Measurements from ENCODE around the gene ARHGAP42.

The ARHGAP42 gene

DNA sequence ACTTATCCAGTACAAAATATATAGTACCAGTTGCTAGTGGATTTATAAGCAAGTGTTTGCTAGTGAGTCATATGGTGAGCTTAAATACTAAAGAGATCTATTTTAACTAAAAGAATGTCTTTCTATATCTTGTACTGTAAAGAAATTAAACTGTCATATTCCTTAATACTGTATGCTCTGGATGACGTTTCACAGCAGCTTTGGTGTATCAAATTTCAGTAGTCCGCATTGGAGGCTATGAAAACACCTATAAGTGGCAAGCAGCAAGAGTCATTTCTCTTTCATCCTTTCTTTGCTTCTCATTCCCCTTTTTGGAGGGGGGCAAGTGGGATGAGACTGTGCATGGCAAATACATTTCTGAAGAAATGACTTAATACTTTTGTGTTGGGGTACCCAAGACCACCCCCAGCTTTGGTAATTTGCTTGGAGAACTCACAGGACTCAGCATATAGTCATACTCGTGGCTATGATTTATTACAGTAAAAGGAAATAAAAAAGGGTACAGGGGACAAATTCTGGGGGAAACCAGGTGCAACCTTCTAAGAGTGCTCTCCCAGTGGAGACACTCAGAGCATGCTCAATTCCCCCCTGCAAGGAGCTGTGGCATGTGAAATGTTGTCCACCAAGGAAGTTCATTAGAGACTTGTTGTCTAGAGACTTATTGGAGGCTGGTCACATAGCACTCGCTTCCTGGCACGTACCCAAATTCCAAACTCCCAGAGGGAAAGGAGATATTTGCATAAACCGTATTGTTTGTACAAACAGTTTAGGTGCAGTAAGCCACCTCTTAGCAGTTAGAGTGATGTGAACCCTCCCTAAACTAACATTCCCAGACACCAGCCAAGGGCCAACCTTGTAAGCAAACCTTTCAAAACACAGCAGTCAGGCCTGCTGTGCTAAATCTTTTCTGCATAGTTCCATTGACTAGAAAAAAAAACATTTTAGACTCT is 231.7 kb downstream of the ARHGAP42 start:
- no peak for DNase-seq (ENCODE audit: low spot score)

- no peak for DNase-seq (ENCODE audit: low spot score)
Observed at GRCh38 chr11:100920593-100920992, 233.5 kb downstream of the ARHGAP42 start.

GRCh38 chr11:100922121-100922520 is 235.0 kb downstream of the ARHGAP42 start:
- DNase-seq (ENCODE audit: low spot score), result no peak

DNA sequence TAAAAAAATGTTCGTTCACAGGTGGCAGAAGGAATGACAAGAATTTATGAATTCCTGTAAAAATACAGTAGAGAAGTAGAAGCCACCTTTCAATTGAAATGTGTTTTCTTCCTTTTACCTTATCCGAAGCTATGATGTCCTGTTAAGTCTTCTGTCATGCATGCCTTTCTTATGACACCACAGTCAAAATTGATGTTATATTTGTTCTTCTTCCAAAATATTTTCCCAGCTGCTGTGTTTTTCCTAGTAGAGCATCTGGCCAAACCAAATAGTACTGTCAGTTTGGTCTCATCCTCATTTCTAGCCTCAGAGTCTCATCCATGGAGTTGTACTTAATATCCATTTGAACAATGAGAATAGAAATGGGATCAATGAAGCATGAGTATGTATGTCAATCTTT is 236.5 kb downstream of the ARHGAP42 start:
- no peak for DNase-seq (ENCODE audit: low spot score)

DNA sequence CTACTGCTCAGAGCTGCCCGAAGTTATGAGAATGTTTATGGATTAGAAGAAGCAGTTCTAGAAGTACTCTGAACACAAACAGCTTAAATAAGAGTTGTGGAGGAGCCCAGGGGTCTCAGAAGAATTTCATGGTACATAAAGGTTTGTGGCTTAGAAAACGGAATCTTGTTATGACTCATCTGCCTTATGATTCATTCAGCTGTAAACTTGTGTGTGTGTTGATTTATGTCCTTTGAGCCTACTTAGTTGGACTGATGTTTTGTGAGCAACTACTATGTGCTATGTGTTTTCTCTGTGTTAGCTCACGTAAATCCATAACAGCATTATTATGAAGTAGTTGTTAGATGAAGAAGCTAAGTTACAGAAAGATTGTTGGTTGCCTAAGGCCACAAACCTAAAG is 238.8 kb downstream of the ARHGAP42 start:
- DNase-seq (ENCODE audit: low spot score), result peak; percentile 20

DNA sequence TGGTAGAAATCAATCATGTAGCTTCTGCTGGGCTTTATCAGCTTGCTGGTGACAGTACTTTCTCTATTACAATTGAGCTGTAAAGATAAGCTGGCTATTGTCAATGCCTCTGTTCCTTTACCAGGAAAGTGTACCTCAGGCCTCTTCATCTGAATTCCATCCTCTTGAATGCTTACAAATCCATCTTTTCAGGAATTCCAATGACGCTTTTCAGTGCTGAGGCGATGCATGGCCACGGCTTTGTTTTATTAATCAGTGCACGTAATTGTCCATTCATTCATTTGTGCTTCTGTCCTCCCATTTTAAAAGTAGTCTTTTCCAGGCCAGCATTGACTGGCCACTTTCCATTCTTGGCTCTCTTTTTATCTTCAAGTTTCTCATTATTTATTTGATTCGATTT is 240.5 kb downstream of the ARHGAP42 start:
- no peak for DNase-seq (ENCODE audit: low spot score)

DNA sequence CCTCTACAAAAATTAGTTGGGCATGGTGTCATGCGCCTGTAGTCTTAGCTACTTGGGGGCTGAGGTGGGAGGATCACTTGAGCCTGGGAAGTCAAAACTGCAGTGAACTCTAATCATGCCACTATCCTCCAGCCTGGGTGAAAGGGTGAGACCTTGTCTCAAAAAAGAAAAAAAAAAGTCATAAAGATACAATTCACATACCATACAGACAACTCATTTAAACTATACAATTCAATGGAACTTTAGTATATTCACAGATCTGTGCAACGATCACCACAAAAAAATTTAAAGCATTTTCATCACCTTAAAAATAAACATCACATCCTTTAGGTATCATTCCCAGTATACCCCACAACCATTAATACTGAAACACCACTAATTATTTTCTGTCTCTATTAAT is 241.3 kb downstream of the ARHGAP42 start:
- no peak for DNase-seq (ENCODE audit: low spot score)

DNA sequence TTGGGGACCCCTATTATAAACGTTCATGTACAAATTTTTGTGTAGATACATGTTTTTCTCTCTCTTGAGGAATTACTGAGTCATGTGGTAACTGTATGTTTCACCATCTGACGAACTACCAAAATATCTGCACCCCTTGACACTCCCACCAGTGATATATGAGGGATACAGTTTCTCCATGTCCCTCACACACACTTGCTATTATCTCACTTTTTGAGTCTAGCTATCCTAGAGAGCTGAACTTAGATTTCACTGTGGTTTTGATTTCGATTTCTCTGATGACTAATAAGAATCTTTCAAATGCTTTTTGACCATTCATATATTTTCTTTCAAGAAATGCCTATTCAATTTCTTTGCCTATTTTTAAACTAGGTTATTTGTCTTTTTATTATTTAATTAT is 242.3 kb downstream of the ARHGAP42 start:
- peak; percentile 8 for DNase-seq (ENCODE audit: low spot score)

GRCh38 chr11:100930185-100930778 is 243.2 kb downstream of the ARHGAP42 start:
- peak; percentile 75 for DNase-seq (ENCODE audit: low spot score)

DNA sequence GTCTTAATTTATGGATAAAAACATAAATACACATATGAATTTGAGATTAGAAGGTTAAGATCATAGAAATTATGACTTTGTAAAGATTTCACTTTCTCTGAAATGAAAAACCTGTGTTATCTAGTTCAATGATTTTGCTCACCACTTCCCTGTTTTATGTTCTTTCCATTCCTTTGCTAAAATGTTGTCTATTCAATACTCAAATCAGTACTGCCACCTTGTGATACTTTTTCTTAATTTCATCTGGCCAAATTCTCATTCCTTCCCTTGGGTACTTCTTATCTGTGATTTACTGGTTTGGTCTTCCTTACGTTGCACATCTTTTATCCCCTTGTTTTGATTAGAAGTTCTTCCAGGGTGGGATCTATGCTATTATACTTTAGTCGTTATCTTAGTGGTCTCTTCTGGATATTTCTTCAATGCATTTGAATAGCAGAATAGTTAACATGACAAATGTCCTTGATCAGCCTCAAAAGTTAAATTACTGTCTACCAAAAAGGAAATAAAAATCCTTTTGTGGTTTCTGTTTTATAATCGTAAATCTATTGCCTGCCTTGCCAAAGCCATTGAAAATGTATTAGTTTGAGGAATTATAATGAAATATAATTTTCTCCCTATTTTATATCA is 245.5 kb downstream of the ARHGAP42 start:
- peak; percentile 60 for DNase-seq (ENCODE audit: low spot score)

DNA sequence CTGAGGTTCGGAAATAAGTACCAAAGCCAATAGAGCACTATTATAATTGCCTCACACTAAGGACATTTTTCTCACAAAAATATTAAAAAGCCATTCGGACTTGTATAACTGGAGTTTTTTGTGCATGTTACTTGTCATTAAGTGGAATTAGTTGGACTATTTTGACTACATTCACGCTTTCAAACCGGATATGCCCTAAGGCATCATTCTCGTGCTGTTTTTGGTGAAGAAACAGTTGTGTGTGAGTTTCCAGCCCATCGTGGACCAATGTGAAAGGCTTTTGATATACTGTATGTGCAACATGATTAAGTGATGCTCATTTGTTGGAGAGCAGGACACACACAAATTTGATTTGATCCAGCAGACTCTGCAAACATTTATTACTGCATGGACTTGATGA is 249.7 kb downstream of the ARHGAP42 start:
- no peak for DNase-seq (ENCODE audit: low spot score)

DNA sequence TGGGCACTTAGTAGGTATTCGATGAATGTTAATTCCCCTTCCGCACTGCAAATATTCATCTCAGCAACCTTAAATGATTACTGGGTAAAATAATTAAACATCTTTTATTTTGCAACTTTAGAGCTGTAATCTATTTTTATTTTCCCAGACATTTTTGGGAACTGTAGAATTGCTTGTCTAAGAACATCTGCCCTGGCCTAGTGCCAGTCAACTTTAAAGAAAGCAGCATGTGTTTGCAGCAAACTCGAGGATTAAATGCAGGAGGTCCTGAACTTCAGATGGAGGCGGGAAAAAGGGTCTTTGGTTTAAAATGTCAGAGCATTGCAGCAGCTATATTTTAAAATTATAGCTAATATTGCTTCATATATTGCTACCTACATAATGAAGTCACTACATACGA is 252.5 kb downstream of the ARHGAP42 start:
- no peak for DNase-seq (ENCODE audit: low spot score)

DNA sequence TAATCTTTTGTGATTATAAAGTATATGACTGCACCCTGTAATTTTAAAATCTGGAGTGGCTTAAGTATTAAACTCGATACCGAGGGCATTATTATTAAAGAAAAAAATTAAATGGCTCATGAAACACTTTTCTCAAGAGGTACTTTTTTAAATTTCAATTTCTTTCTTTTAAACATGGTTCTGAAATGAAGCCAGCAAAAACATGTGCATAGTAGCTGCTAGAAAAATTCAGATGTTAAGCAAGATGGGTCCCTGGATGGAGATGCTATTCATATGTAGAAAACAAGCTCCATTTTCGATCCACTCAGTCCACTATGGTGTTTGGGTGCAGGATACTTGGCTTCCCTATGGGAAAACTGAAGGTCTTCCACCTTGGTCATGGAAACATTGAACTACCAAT is 253.0 kb downstream of the ARHGAP42 start:
- DNase-seq (ENCODE audit: low spot score), result no peak

DNA sequence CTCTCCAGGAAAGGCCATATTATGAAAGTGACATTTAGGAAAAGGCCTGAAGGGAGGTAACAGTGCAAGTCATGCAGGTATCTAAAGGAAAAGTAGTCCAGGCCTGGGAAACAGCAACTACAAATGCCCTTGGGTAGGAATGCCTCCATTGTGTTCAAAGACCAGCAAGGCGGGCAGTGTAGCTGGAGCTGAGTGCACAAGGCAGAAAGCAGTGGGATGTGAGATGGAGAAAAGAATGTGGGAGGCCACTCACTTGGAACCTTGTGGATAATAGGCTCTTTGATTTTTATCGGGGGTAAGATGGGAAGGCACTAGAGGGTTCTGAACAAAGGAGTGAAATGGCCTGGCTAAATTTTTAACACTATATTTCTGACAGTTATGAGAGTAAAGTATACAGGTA is 253.9 kb downstream of the ARHGAP42 start:
- DNase-seq (ENCODE audit: low spot score), result no peak

GRCh38 chr11:100942016-100942415 is 254.9 kb downstream of the ARHGAP42 start:
- DNase-seq (ENCODE audit: low spot score), result no peak

DNA sequence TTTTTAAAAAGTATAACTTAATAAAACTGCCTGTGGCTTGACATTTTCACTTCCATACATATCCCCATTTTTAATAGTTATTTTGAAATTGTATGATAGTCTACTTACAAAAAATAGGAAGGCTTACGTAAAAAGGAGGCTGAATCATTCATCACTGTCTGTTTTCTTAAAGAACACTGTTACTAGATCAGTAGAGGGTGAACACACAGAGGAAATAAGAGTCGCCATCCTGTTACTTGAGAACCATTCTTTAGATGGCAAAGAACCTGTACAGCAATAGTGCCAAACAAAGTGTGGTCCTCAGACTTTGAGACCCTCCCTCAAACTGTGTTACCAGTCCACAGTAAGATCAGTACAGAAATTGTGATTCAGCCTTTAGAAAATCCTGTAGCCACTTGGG is 261.8 kb downstream of the ARHGAP42 start:
- DNase-seq (ENCODE audit: low spot score), result no peak

- DNase-seq (ENCODE audit: low spot score), result no peak
Observed at GRCh38 chr11:100949443-100949842, 262.4 kb downstream of the ARHGAP42 start.

- no peak for DNase-seq (ENCODE audit: low spot score)
Observed at GRCh38 chr11:100955318-100955717, 268.2 kb downstream of the ARHGAP42 start.

DNA sequence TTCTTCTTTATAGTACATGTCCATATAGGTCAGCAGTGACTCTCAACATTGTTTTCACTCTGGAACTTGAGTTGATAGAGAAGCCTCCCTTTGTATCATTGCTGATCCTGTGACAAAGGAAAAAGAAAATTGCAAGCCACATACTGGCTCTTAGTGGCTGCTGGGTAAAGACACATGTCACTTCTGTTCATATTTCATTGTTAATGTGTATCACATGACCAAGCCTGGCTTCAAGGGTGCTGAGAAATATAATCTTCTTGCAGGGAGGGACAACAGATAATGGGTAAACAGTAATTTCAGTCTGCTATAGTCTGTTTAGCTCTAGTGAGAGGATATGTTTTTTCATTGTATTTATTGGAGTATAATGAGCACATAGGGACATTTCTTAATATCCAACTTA is 269.3 kb downstream of the ARHGAP42 start:
- DNase-seq (ENCODE audit: low spot score), result no peak

- DNase-seq (ENCODE audit: low spot score), result no peak
Observed at GRCh38 chr11:100957499-100957898, 270.4 kb downstream of the ARHGAP42 start.

- DNase-seq (ENCODE audit: low spot score), result no peak
Observed at GRCh38 chr11:100961633-100962032, 274.5 kb downstream of the ARHGAP42 start.

- DNase-seq (ENCODE audit: low spot score), result no peak
Observed at GRCh38 chr11:100963375-100963774, 276.3 kb downstream of the ARHGAP42 start.

- no peak for DNase-seq (ENCODE audit: low spot score)
Observed at GRCh38 chr11:100964435-100964834, 277.3 kb downstream of the ARHGAP42 start.

Measured in hematopoietic multipotent progenitor cell treated with erythropoietin and hydrocortisone succinate and interleukin-3 and kit ligand, for 15 days (in vitro differentiated cells).